ENCODE data around the gene COL5A1. TPM values are rescaled to one million over a fixed set of nuclear protein-coding genes. Genes with fewer than 3 reads are reported as not detected.

COL5A1 gene
- total RNA-seq, 1 donor from 2014 or later, result 79.4 TPM

DNA sequence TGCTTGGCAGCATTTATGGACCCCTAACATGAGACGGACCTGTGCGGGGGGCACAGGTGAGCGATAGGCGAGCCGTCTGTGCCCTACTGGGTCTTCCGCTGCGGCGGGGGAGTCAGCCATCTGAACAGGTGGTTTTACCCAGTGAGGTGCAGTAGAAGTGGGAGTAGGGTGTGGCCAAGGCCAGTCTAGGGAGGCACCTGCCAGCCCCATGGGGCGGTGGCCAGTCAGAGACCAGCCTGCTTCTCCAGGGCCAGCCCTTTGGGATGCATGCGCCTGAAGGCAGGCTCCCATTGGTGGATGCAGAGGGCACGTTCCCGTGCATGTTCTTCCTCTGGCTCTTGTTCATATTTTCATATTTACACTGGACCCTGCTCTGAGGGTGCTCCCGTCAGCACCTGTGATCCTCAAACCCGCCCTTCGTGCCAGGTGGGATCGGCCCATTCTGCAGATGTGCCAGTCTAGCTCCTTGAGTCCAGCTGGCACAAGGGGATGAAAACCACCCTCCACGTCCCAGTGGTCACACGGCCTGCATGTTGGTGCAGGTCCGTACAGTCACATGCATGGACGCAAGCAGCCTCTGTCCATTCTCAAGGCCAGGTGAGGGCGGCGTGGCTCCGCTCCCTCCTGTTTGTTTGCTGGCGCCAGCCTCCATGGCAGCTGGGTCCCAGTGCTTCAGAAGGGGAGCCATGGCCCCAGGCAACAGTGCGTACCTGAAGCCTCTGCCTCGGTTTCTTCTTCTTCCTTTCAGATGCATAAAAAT, 9.0 kb downstream of the COL5A1 start:
- ATAC-seq (no peak), DNase-seq (ENCODE audit: low spot score) (no peak)
- intact Hi-C loops (cut with DNase I), result no loop called here

DNA sequence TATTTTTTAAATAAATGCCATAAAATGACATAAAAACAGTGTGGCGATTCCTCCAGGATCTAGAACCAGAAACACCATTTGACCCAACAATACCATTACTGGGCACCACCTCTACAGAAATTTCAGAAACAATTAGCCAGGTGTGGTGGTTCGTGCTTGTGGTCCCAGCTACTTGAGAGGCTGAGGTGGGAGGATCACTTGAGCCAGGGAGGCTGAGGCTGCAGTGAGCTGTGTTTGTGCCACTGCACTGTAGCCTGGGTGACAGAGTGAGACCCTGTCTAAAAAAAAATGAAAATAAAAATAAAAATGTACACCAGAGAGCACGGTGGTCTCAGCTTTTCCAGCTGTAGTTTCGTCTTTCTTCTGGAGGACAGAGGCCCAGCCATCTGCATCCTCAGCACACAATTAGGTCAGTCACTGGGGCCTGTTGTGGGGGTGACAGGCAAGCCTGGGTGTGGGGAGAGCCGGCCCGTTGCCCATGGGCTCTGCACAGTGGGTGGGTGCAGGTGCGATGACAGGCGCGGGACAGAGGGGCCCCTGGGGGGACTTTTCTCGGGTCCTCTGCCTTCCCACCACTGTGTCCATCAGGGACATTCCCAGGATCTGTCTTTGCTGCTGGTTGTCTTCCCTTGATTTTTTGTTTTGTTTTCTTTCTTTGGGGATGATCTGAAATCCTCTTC, 9.8 kb downstream of the COL5A1 start:
- DNase-seq (ENCODE audit: low spot score), result peak; percentile 56
- no peak for ATAC-seq
- intact Hi-C loops (cut with DNase I), result no loop called here

DNA sequence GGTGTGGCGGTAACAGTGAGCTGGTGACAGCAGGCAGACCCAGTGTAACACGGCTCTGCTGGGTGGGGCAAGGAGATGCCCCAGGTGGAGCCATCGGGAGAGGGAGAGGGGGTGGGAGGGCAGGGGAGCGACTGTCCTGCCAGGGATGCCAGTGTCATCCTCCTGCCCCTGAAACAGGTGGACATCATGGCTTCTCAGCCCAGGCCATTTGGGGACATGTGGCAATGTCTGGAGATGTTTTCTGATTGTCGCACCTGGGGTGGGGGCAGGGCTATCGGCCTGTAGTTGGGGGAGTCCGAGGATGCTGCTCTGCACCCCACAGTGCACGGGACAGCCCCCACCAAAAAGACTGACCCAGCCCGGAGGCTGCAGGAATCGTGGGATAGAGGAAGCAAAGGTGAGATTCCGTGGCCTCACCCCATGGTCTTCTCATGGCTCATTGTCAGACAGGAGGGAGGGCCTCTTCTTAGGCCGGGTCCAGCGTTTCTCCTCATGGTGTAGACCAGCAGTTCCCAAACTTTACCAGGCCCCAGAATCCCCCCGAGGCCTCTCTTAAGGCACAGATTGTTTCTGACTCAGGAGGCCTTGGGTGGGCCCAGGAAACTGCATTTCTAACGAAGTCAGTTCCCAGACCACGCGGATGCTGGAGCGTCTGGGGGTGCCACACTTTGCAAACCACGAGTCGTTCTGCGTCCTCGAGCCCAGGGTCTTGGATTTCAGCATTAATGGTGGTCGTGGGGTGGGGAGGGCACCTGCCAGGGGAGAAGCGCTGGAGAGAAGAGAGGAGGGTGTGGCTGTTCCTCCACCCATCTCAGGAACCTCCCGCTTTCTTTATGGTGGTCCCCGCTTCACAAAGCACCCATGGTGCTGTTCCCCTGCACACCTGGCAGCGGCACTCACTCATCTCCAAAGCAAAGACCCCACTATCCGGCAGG, 11.0 kb downstream of the COL5A1 start:
- DNase-seq (ENCODE audit: low spot score) (peak; percentile 51), ATAC-seq (no peak)
- intact Hi-C loops (cut with DNase I), result no loop called here

DNA sequence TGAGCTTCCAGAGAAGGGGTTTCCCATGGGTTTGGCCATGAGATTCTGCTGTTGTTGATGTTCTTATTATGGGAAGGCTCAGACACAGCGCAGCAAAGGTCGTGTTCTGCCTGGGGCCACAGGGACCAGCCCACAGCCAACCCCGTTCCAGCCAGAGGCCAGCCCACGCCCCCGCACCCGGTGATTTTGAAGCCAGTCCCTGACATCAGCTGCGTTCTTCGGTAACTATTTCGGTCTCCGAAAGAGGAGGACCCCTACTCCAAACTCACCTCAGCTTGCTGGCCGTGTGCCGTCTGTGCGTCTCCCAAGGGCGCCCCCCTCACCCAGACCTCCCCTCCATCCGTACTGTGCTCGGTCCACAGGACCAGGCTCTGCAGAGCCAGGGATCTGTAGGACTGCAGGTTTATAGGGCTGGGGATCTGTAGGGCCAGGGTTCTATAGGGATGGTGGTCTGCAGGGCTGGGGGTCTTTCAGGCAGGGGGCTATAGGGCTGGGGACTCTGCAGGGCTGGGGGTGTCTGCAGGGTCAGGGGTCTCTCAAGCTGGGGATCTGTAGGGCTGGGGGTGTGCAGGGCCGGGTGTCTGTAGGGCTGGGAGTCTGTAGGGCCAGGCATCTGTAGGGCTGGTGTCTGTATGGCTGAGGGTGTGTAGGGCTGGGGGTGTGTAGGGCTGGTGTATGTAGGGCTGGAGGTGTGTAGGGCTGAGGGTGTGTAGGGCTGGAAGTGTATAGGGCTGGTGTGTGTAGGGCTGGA, 11.8 kb downstream of the COL5A1 start:
- ATAC-seq (peak; percentile 64), DNase-seq (ENCODE audit: low spot score) (peak; percentile 66)
- intact Hi-C loops (cut with DNase I), result no loop called here

DNA sequence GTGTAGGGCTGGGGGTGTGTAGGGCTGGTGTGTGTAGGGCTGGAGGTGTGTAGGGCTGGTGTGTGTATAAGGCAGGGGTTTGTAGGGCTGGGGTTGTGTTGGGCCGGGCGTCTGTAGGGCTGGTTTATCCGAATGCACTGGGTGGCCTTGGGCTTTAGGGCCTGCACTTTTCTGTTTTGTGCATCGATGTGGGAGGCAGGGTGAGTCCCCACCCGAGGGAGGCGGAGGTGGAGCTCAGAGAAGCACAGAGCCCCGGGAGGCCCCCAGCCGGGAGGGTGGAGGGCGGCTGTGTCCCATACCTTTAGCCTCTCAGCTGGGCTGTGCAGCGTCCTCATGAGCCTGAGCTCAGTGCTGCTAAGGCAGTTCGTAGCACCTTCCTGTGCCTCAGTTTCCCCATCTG, 13.5 kb downstream of the COL5A1 start:
- DNase-seq (ENCODE audit: low spot score), result peak; percentile 56
- ATAC-seq, result no peak
- intact Hi-C loops (cut with DNase I), result no loop called here

DNA sequence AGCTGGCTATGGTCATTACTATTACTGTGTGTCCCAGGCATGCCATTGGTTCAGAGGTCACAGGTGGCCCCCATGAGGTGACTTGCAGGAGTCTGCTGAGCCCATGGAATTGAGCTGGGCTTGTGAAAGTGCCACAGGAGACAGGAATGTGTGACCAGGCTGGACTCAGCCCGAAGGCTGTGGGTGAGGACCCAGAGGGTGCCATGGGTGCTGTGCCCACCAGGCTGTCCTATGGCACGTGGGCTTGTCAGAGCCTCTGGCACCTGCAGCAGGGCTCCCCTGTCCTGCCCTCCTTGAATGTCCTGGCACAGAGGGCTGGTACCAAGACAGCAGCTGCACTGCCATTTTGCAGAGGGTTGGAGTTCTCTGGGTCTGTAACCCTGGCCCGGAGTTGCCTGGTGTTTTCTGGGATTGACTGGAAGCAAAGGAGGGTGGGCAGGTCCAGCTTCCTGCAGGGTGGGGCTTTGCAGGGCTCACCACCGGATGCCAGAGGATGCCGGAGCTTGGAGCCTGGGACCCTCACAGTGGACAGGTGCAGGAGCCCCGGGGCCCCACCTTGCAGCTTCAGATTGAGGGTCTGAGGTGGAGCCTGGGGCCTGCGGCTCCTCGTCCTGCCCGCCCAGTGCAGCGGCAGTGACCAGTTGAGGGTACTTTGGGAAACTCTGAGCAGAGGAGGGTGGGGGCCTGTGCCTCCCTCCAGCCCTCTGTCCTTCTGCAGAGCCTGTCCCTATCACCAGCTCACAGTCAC, 14.2 kb downstream of the COL5A1 start:
- no peak for ATAC-seq
- peak; percentile 51 for DNase-seq (ENCODE audit: low spot score)
- intact Hi-C loops (cut with DNase I), result no loop called here

DNA sequence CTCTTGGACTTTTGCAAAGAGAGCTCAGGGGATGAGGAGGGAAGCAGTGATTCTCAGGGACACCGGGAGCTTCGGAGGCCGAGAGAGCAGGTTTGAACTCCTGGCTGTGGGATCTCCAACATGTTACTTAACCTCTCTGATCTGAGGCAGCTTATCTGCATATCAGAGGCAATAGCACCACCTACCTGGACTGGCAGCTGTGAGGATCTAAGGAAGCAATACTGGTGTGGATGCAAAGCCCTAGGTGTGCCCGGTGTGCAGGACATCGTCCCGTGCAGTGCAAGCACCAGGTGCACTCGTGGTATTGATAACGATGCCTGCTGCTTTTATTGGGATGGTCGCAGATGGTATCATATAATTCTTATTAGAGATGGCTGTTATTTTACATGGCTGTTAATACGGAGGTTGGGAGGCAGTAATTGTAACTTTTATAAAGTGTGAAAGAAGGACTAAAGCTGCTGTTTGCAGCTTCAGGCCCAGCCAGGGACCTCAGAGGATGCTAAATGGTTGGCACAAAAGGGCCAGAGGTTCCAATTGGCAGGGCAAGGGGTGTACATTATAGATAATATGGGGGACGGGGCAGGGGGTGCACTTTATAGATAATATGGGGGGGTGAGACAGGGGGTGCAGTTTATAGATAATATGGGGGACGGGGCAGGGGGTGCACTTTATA, 14.9 kb downstream of the COL5A1 start:
- DNase-seq (ENCODE audit: low spot score) (peak; percentile 2), ATAC-seq (no peak)
- intact Hi-C loops (cut with DNase I), result no loop called here

DNA sequence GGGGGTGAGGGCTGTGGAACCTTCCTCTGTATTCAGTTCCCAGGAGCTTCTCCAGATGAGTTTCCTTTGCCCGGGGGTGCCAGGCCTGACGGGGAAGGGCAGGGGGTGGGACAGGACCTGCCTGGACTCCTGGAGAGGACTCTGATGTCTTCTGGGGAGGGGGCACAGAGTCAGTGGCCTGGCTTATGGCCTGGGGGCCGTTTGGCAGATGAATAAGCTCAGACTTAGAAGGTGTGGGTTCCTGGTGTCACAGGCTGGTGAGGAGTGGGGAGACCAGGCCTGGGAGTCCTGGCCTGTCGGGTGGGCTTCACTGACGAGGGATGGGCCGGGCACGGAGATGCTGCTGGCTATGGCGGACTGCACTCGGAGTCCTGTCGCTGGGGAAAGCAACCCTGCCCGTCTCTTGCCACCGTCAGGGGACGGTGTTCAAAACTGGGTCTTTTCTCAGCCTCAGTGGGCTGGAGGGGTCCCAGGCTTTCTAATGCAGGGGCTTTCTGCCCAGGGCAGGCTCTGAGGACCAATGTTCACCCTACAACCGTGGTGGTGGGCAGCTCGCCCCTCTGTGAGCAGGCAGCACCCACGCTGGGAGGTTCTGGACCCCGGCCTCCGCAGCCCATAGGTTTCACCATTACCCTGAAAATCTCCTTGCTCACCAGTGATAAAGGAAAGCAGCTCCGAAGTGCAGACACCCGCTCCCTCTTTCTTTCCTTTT, 16.2 kb downstream of the COL5A1 start:
- ATAC-seq (no peak), DNase-seq (ENCODE audit: low spot score) (peak; percentile 51)
- intact Hi-C loops (cut with DNase I), result no loop called here

DNA sequence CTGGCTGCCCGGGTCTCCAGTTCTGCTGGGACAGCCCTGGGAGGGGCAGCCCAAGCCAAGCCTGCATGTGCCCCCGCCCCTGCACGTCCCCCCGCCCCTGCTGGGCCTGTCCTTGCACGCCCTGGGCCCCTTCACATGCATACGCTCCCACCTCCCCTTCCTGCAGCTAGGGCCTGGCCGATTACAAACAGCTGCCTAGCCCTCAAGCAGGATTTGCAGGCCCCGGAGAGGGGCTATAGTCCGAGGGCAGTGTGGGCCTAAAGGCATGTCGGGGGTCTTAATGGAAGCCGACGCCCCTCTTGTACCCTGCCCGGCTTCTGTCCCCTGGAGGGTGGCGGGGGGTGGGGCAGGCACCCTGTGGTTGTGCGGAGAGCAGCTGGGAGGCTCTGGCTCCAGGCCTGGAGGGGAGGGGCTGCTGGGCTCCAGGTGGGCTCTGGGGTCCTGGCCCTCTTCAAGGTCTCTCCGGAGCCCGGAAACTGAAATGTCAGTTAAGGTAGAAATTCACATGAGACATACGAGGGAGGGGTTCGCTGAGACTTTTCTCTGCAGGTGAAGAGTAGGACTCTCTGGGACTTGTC, 16.9 kb downstream of the COL5A1 start:
- intact Hi-C loops (cut with DNase I), result no loop called here
- ATAC-seq (no peak), DNase-seq (ENCODE audit: low spot score) (peak; percentile 59)

DNA sequence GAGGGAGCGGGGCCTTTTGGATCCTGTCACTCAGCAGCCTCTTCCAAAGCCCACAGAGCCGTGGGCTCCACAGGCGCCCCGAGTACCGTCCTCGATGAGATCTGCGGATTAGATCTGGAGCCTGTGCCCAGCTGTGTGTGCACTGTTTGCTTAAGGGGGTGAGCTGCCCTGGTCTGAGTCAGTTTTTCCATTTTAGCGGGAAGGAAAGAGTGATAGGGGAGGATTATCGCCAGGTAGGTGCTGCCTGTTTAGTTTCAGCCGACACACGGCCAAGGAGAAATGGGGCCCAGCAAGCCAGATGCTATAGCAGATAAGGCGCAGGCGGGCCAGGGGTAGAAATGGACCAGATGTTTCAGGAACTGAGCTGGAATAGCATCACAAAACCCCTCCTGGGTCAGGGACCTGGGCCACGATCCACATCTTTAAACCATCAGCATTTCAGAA, 18.1 kb downstream of the COL5A1 start:
- intact Hi-C loops (cut with DNase I), result no loop called here
- ATAC-seq (no peak), DNase-seq (ENCODE audit: low spot score) (peak; percentile 48)

DNA sequence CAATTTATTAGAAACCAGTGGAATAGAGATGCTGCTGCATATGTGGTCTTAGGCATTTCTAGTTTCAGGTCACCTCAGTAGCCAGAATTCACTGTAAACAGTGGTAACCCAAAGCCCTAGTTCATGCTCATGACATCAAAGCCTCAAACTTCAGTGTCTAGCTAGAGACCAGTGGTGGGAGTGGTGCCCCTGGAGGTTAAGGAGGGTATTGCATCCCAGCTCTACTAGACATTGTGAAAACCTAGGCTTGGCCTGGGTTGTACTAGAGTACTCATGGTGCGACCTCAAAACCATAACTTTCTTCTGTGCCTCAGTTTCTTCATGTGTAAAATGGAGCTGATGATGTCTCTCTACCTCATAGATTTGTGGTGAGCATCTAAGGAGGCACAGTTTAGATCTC, 18.8 kb downstream of the COL5A1 start:
- intact Hi-C loops (cut with DNase I), result no loop called here
- DNase-seq (ENCODE audit: low spot score) (peak; percentile 52), ATAC-seq (no peak)

DNA sequence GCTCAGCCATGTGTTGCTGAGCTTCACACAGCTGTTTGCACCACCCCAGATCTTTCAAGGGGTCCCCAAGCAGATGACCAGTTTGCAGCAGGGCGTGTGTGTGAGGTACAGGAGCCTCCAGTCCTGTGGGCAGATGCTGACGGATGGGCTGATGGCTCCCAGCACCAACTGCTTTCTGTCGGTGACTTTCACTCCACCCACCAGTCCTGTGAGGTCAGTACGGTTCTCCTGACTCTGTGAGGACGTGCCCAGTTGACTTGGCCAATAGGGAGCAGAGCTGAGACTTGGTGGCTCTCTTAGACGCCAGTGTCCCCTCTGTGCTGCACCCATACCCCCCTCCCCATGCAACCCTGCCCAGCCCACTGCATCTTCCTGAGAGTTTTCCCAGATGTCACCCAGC, 19.7 kb downstream of the COL5A1 start:
- intact Hi-C loops (cut with DNase I), result no loop called here
- ATAC-seq, result peak; percentile 2
- DNase-seq (ENCODE audit: low spot score), result peak; percentile 49

DNA sequence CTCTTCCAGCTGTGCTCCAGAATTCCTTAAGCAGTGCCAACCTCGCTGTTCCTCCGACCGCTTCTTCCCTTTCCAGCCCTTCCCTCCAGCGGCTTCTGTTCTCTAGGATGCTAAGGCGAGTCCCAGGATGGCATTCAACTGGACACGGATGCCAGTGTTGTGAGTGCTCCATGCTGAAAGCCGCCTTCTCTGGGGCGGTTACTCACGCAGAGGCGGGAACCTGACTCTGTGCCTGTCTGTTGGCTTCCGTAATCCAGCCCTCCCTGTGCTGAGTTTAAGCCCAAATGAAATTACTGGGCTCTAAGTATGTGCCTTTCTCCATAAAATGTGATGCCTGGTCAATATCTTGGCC, 20.2 kb downstream of the COL5A1 start:
- DNase-seq (ENCODE audit: low spot score) (peak; percentile 59), ATAC-seq (peak; percentile 40)
- intact Hi-C loops (cut with DNase I), result no loop called here

DNA sequence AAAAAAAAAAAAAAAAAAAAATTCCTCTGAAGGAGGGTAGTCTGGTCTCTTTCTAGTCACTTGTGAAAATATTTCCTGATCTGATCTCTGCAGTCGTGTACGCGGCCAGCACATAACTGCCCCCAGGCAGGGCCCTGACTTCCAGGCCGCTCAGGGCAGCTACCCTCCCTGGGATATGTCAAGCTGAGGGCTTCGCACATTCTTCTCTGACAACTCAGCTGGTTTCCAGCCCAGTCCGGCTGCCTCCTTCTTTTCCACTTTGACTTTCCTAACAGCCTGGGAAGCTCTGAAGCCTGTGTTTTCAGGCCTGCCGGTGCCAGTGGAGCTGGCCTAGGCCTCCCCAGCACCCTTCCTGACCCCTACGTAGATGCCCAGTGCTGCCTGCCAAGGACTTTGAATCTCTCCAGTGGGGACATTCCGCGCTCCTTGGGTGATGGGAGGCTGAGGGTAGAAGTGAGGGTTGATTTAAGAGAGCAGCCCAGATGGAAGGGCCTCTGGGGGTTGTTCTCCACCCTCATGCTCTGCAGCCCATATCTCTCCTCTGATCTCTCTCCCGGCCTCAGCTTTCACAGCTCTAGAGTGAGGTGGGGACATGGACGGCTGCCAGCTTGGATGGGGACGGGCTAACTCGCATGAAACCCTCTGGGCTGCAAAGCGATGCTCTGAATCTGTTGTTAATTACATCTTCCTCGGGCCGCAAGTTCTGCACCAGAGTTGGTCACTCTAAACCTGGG, 20.7 kb downstream of the COL5A1 start:
- DNase-seq (ENCODE audit: low spot score) (peak; percentile 87), ATAC-seq (peak; percentile 84)
- intact Hi-C loops (cut with DNase I), result no loop called here

DNA sequence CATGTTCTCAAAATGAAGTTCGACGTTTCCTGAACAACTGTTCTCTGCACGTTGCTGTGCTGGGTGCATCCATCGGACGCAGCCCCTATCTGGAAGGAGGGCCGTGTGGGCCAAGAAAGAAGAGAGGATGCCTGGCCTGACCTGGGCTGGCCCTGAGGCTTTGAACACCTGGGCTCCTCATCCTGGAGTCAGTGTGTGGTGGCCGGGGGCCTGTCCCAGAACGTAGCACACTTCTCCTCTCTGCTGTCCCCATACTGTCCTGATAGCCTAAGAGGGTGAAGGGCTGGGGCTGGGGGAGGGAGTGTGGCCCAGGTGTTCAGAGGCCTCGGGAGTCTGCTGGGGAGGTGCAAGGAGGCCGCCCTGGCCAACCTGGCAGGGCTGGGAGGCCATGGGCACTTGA, 21.5 kb downstream of the COL5A1 start:
- intact Hi-C loops (cut with DNase I), result no loop called here
- DNase-seq (ENCODE audit: low spot score) (peak; percentile 53), ATAC-seq (no peak)

DNA sequence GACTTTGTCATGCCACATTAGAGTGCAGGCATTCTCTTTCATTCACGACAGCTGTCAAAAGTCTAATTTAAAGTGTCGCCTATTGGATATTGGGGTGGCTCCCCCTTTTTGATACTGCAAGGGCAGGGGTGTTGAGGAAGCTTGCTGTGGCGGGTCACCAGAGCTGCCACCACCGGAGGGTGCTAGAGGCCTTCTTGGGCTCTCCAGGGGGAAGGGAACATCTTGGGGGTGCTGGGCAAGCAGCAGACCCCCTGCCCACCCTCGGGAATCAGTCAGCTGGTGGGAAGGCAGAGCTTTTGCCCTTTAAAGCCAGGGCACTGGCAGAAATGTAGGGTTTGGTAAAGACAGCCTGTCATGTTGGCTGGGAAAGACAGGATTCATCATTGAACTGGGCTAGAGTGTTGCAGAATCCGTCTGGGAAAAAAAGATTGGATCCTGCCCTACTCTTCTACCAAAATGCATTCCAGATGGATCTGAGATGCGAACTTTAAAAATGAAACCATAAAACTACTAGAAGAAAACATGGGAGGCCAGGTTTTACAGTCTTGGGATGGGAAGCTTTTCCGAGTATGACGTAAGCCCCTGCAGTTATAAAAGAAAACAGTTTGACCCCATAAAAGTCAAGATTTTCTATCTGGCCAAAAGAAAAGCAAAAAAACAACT, 22.3 kb downstream of the COL5A1 start:
- intact Hi-C loops (cut with DNase I), result no loop called here
- ATAC-seq (peak; percentile 41), DNase-seq (ENCODE audit: low spot score) (peak; percentile 53)

All from sciatic nerve (tissue), 2 donors.